Posterior vena cava (tissue), 2 donors: Measurements from ENCODE around the gene REX1BD. TPM values are rescaled to one million over a fixed set of nuclear protein-coding genes. Genes with fewer than 3 reads are reported as not detected.

Source experiments
- DNase-seq: peaks from one replicate; pipeline ENCODE4 v3.0.0-alpha.2; 2020; ENCODE audit warnings: low spot score
- intact Hi-C, 2 donors: fragments of 100-400 bp; cut with DNase I; formaldehyde crosslinking; loops; one replicate each; pipeline versions ENCODE4 v1.14.1 to v1.14.2; 2022 to 2023
- total RNA-seq, 2 donors: library from RNA; stranded (reverse); fragmentation: NEBNext Ultra II Directional; extraction: Animal tissue kit (Norgen Biotek cat#: 25700); gene quantifications; one replicate each; pipeline ENCODE4 v1.2.1, GENCODE V29; 2021
- donor health status: DM: yes; HTN: yes; CAD: no.
- donor health status: DM: yes; HTN: yes; CAD: no.

The REX1BD gene
- total RNA-seq, 2 donors from 2014 or later = 38.0 to 48.1 TPM

DNA sequence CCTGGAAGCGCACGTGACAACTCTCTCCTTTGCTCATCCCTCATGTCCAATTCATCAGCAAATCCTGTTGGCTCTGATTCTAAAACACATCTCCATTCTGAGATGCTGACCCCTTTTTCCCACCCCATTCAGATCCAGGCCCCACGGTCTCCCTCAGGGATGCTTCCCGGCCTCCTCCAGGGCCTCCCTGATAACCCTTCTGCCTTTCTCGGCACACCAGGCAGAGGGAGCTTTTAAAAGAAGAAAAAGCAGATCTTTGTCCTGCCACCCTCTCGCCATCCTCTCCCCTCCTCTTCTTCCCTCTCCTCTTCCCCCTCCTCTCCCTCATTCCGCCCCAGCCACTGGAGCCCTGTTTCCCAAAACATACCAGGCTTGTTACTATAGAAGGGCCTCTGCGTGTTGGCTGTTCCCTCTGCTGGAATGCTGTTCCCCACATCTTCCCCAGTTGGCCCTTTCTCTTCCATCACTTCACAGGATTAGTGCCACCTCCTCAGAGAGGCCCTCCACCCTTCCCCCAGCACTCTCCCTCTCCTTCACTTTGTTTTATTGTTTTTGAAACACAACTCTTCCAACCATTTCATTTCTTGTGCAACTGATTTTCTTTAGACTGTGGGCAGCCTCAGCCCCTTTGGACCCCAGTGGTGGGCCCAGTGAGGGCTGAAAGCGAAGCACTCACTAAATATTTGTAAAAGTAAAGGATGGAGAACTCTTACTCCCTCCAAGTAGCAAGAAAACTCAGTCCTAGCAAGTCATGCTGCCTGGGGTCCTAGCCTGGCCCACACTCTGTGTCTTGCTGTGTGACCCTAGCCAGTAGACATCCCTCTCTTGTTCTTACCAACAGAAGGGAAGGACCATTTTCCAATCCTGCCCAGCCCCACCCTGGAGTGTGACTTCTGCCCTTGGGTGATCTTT lies 20.5 kb downstream of the REX1BD start:
- intact Hi-C loops = loop anchor here in 1 of 2 donors (10.0 kb wide), 1 partner anchor 66 kb away; no protein-coding TSS in a partner anchor
- no peak for DNase-seq

GRCh38 chr19:18609717-18610051 lies 21.1 kb downstream of the REX1BD start:
- intact Hi-C loops = loop anchor here in 1 of 2 donors (10.0 kb wide), 1 partner anchor 65 kb away; no protein-coding TSS in a partner anchor
- no peak for DNase-seq

DNA sequence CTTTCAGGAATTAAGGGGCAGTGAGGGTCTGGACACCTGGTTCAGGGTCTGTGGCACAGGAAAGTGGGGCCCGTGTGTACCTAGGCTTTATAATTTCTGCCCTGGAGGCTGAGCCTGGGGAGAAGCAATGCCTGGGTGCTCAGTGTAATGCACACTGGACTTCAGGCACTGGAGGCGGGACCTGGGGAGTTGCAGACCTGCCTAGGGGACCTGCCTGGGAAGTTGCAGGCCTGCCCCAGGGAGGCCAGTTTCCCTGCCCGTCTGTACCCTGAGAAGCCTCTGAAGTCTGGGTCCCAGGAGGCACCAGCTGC lies 21.6 kb downstream of the REX1BD start:
- DNase-seq = no peak
- intact Hi-C loops = no loop called here

DNA sequence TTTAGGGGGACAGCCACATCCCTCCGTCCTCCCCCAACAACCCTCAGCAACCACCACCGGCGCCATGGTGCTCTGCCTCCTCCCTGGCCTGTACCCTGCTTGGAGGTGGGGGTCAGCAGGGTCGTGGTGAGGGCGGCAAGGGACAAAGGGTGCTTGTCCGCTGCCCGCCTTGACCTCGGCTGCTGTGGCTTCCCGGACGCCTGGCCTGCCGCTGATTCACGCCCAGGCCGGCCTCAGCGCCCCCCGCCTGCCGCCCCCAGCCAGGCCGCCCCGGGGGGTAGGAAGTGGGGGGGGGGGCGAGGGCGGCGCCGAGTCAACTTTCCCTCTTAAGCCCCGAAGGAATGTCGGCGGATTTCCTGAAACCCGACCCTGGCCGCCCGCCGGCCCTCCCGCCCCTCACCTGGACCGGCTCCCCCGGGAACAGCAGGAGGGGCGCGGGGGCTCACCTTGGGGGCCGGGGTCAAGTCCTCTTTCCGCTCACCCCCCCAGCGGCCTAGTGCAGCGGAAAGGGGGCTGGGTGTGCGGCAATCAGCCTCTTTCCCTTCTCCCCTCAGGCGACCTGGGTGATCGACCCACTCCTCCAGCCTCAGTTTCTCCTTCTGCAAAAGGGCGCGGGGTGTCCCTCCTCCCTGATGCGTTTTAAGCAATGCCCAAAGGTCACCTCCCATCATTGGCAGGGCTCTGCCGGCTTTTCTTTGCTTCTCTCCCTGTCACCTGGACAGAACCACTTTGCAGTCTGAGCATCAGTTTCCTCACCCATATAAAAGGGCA lies 22.1 kb downstream of the REX1BD start:
- DNase-seq = no peak
- intact Hi-C loops = no loop called here

GRCh38 chr19:18611327-18612050 lies 22.9 kb downstream of the REX1BD start:
- no peak for DNase-seq
- intact Hi-C loops = no loop called here

GRCh38 chr19:18612051-18612771 lies 23.6 kb downstream of the REX1BD start:
- DNase-seq = no peak
- intact Hi-C loops = no loop called here

DNA sequence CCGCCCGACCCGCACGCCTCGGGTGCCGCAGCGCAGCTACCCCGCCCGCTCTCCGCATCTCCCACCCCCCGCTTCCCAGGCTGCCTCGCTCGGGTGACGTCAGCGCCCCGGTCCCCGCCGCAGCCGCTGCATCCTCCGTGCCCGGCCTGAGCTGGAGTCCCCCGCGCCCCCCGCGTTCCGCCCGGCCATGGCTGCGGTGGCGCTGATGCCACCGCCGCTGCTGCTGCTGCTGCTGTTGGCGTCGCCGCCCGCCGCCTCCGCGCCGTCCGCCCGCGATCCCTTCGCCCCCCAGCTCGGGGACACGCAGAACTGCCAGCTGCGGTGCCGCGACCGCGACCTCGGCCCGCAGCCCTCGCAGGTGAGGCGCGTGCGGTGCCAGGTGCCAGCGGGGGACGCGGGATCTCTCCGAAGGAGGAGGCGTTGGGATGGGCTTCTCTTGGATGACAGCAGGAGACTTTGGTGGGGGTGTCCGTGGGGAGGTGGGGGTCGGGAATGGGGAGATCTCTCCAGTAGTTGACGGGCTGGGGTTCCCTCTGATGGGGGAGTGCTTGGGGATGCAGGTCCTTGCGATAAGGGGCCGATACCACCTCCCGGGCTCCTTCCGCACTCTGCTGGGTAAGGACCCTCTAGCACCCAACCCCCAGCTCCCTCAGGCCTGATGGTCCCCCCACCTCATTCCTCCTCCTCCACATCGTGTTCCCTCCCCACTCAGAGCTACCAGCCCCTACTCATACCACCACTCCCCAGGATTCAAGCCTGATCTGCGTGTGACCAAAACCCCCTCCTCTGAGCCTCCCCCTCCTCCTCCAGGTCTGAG lies 24.4 kb downstream of the REX1BD start, which contains the start of gene TMEM59L:
TMEM59L (plus strand) TSS at position 99 of the 817 bp plus-strand sequence; CDS start at position 188, 89 bp downstream.
- no peak for DNase-seq
- intact Hi-C loops = no loop called here

- intact Hi-C loops = no loop called here
- no peak for DNase-seq
Measured at GRCh38 chr19:18613589-18614234, 25.1 kb downstream of the REX1BD start.

GRCh38 chr19:18616023-18616422 lies 27.4 kb downstream of the REX1BD start:
- no peak for DNase-seq
- intact Hi-C loops = no loop called here

DNA sequence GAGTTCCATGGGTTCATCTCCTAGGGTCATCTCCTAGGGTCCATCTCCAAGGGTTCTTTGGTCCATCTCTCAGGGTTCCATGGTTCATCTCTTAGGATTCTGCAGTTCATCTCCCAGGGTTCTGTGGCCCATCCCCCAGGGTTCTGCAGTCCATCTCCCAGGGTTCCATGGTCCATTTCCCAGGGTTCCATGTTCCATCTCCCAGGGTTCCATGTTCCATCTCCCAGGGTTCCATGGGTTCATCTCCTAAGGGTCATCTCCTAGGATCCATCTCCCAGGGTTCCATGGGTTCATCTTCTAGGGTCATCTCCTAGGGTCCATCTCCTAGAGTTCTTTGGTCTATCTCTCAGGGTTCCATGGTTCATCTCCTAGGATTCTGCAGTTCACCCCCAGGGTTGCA lies 29.0 kb downstream of the REX1BD start:
- DNase-seq = no peak
- intact Hi-C loops = no loop called here

DNA sequence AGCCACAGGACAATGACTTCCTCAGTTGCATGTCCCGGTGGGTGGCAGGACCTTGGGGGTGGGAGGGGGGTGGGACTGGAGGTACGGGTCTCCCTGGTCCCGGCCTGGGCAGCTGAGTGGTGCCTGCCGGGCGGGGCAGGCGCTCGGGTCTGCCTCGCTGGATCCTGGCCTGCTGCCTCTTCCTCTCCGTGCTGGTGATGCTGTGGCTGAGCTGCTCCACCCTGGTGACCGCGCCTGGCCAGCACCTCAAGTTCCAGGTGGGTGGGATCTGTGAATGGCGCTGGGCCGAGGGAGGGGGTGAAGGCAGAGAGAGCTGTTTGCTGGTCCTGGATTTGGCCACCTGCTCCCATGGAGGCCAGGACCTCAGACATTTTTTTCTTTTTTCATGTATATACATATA lies 29.6 kb downstream of the REX1BD start:
- intact Hi-C loops = no loop called here
- no peak for DNase-seq

GRCh38 chr19:18620311-18620710 lies 31.7 kb downstream of the REX1BD start:
- DNase-seq = no peak
- intact Hi-C loops = no loop called here

DNA sequence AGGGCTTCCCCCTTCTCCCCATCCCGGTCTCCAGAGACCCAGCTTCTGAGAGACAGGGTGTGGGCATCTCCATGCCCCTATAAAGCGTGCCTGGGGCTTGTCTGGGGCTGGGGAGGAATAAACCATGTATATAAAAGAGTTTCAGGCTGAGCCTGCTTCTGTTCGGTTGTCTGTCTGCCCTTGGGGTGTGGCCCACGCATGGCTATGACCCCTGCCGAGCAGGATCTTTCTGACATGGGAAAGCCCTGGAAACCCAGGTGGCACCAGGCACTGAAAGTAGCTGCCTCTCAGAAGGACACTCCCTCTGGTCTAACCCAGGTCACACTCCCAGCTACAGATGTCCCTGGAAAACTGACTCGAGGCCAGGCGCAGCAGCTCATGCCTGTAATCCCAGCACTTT lies 32.3 kb downstream of the REX1BD start:
- no peak for DNase-seq
- intact Hi-C loops = no loop called here

GRCh38 chr19:18626906-18627305 lies 38.3 kb downstream of the REX1BD start:
- DNase-seq = no peak
- intact Hi-C loops = no loop called here

GRCh38 chr19:18629166-18630088 lies 40.8 kb downstream of the REX1BD start:
- intact Hi-C loops = no loop called here
- no peak for DNase-seq

DNA sequence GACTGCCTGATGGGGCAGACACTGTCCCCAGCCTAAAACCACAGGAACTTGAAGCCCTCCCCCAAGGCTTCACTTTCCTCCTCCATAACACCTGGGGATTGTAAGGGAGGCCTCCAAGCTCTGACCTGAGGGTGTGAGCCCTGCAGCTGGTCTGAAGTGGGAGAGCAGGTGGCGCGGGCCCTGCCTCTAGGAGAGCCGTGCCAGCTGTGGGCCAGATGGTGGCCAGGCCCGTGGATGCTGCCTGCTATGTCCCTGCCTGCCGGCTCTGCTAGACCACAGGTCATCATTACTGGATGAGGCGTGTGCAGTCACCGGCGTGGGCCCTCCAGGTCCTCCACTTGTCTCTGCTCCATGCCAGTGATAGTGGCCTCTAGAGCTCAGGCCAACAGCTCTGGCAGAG lies 44.7 kb downstream of the REX1BD start:
- DNase-seq = no peak
- intact Hi-C loops = no loop called here
